Activated T-cell treated with anti-CD3 and anti-CD28 coated beads for 24 hours (primary cell): ENCODE results near the gene TNFSF10.
"Not testable (repeated sequence)": the region's sequence is repeated elsewhere in the genome, so short reads cannot be mapped to it uniquely, and the experiment has no call there.

ENCODE experiments used
- DNase-seq: peaks from one replicate; pipeline ENCODE4 v3.0.0-alpha.2; 2020; ENCODE audit warnings: low read depth

The TNFSF10 gene

DNA sequence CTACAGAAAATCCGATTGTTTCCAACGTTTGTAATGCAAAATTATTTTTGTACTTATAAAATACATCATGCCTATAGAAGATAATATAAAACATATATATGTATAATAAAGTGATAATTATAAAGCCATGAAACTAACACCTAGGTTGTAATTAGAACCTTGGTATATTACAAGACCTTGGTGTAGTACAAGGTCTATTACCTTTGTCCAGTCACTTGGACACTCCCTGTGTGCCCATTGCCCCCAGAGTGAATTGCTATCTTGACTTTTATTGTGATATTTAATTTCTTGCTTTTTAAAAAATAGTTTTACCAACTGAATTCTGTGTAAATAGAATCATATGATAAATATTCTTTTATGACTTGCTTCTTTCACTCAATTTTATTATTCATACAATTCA is 20.7 kb upstream of the TNFSF10 start:
- no peak for DNase-seq

DNA sequence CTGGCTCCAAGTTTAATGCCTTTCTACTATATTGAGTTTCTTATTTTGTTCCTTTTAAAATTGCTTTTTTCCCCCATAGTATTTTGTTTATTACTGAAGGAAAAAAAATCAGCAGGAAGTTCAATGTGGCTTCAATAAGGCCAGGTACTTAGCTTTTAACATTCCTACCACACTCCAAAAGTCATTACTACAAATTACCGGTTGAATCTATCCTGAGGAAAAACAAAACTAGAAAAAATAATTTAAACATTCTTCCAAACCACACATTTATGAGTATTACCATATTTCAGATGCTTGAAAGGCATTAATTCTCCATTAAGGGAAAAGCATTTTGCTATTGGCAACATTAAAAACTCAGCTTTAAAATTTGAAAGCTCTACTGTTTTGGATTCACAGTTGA is 20.2 kb upstream of the TNFSF10 start:
- DNase-seq = no peak

DNA sequence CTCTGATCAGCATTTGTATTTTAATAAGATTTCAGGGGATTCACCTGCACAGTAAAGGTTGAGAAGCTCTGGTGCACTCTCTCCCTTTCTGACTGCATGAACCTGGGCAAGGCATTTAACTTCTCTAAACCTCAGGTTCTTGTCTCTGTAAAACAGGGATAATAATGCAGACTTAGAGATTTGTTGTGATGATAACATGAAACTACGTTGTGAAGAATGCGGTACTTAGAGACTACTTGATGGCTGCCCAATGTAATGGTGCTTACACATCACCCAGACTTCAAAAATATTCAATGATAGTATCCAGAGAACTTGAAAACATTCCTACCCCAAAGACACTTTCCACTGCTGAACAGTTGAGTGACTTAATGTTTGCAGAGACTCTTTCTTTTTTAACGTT is 19.8 kb upstream of the TNFSF10 start:
- DNase-seq = no peak

DNA sequence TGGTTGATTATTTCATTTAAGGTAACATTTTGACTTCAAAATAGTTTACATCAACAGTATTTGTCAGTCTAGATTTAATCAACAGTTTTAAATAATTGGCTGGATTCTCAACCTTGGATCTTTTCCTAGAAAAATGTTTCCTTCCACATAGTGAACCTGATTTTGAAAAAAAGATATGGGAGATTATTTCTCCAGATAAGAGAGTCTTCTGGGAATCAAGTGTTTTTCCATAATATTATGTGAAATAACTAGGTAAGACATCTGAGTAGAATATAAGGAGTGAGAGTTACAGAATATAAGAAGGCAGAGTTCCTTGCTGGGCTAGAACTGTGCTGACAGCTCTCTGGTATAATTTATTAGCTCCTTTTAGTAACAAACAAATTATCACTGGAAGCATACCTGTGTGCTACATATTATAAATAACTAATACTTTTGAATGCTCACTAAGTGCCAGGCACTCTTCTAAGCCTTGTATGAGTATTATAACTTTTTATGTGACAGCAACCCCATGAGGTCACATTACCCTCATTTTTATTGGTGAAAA is 18.8 kb upstream of the TNFSF10 start:
- DNase-seq = no peak

DNA sequence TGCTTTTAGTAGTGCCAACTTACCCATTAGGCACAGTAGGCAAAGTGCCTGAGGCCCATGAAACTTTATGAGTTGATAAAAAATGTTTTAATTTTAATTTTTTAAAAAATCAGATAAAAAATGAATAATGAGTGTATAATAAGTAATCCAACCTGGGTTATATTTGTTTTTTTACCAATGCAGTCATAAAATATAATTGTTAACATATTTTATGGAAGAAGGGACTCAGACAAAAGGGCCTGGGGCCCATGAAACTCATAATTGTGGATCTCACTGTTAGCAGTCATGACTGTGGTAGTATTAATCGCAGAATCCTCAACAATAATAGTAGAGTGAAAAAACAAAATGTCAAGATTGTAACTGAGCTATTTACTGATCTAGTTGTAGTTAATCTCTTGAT is 16.8 kb upstream of the TNFSF10 start:
- no peak for DNase-seq

DNA sequence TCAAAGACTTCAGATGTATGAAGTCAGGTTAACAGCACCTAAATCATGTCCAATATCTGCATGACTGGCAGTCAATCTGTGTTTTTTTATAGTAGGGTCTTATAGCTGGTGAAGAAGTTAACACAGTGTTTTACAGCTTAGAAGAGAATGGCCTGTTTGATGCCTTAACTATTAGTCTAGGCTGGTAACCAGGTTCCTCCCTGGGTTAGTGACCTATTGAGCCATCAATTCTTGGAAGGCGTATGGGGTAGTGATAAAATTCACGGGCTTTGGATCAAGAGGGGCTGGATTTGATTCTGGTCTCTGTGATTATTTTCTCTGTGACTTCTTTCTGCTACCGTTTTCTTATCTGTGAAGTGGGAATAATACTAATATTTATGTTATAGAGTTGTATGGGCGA is 16.0 kb upstream of the TNFSF10 start:
- no peak for DNase-seq

DNA sequence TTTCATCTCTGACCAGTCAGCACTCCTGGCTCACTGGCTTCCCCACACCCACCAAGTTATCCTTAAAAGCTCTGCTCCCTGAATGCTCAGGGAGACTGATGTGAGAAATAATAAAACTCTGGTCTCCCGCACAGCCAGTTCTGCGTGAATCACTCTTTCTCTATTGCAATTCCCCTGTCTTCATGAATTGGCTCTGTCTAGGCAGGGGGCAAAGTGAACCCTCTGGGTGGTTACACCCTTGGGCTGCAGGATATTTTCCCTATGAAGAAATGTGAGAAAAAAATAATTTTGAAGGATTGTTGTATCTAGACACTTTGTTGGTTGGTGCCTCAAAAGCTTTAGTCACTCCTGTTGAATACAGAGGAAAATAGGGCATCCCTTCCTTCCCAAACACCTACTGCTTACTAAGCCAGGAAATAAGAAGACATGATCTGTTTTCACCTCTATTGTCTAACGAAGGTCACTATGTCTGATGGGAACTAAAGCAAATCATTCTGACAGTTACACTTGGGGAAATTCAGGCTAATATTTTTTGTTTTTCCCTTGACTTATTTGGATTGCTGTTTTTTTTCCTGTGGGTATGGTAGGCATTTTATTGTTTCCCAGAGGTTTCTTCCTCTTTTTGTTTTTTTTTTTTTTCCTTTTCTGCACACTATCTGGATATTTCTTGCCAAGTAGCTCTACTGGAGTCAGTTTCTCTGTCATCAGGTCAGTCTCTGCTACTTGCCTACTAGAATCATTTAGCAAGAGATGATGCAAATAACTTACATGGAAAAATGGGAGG is 15.3 kb upstream of the TNFSF10 start:
- DNase-seq = no peak

DNA sequence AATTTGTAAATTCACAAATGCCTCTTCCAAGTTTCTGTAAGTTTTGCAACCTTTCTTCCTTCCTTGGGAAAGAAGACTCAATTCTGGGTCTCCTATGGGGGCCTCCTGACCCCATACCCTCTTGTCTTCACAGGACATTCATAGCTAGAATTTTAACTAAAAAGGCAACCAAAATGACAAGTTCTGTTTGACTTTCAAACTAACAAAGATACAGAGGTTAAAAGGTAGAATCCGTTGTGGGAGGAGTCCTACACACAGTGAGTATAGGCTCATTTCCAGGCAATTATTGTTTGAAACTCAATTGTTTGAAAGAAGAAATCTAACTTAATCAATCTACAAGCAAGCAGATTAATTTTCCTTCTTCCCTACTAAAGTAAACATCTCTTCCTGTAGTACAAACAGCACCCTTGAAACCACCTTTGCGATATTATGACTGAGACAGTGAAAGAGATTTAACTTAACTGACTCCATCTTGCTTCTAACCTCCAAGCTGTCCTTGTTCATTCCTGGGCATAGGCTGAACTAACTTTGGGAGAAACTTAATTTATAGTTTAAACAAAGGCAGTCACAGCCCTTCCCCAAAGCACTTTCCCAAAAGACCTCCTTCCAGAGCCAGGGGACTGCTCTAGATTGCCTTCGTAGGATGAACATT is 14.4 kb upstream of the TNFSF10 start:
- DNase-seq = no peak

DNA sequence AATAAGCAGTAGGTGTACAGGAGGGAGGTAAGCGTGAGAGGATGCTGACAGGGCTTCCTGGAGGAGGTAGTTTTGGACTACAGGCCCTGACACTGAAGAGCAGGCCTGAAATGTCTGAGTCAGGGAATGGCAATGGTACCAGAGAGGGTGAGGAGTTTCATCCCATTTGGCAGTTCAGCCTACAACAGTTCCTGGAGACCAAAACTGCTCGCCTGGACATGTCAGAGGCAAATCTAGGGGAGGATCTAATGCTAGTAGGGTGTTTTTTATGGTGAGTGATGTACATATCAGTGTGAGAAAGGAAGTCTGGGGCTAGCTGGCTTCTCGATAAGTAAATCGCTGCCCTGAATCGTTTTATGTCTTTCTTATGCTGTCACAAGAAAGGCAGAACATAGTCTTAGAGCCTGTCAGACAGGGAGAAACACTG is 13.8 kb upstream of the TNFSF10 start:
- DNase-seq = no peak

DNA sequence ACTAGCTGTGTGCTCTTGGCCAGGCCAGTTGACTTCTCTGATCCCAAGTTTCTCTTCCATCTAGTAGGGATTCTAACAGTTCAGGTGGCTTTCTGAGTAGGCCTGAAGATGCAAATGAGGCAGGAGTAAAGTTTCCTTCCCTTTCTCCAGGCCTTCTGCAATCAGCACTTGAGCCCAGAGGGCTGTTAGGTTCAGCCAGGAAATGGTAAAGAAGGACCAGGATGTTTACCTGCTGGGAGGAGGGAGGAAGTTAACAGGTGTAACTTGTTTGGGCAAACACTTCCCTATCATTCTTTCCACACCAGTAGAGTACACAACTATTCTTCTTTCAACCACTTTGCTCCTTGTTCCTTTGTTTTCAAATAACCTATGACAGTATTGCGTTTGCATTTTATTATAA is 13.3 kb upstream of the TNFSF10 start:
- no peak for DNase-seq

DNA sequence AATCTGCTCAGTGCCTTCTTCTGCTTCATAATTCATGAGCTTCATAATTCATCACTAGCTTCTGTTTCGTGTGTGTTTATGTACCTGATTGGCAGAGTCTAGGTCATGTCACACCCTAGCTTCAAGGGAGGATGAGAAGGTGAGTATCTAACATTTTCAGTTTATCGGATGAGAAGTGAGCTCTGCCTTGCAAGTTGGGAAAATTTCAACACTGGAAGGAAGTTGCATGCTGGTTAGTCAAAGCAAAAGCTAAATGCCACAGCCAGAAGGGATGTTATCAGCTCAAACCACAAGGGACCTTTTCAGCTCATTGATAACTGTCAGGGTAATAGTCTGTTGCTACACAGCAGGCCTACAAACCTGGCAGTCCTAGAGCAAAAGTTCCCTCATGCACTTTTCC is 7.3 kb upstream of the TNFSF10 start:
- no peak for DNase-seq

DNA sequence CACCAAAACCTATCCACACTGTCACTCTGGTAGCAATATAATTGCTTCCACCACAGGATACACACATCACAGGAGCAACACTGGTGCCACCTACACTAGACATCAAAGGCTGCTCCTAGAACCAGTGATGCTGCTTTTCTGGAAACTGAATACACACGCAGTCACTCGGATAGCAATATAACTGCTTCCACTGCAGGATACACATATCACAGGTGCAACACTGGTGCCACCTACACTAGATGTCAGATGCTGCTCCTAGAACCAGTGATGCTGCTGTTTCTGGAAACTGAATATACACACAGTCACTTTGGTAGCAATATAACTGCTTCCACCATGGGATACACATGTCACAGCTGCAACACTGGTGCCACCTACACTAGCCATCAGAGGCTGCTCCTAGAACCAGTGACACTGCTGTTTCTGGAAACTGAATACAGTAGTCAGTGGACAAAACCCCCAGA is 6.9 kb upstream of the TNFSF10 start:
- no peak for DNase-seq

DNA sequence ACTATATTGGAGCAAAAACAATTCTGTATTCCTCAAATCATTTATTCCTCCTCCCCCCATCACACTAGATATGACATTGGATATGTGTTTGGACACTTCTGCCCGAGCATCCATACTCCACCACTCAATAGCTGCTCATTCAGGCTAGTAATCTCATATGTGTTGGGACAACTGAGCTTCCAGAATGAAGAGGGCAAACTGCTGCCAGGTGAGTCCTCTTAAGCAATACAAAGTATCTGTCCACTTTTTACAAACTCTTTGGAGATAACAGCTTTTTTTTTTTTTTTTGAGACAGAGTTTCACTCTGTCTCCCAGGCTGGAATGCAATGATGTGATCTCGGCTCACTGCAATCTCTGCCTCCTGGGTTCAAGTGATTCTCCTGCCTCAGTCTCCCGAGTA is 5.4 kb upstream of the TNFSF10 start:
- DNase-seq = no peak

DNA sequence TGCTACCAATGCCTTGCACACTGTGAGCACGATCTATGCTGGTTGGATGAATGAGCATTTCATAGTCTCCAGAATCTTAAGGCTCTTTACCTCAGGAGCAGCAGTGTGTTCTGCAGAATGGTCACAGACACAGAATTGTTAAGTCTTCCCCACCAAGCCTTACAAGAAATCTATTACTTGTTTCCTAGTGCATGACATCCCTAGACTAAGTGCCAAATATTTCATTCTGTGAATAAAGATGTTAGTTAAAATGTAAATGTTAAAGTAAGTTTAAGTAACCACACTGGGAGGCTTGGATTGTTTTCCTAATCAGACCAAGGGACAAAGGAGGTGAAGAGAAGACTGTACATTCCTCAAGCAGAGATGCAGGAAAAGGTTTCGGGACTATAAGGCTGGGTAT is 4.1 kb upstream of the TNFSF10 start:
- DNase-seq = no peak

DNA sequence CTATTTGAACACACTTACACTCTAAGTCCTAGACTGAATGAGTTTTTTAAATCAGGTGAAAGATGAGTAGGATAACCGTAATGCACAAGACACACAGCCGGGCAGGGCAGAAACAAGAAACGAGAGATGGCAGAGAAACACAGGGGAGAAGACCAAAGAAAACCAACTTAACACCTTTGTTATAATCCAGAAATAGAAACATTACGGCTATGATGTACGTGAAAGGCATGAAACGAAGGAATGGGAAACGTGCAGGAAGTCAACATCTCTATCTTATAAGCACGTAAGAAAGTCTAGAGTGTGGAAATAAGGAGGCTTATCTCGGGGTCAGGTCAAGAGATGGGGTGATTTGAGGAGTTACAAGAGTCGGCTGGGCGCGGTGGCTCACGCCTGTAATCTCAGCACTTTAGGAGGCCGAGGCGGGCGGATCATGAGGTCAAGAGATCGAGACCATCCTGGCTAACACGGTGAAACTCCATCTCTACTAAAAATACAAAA is 1.9 kb upstream of the TNFSF10 start:
- no peak for DNase-seq

DNA sequence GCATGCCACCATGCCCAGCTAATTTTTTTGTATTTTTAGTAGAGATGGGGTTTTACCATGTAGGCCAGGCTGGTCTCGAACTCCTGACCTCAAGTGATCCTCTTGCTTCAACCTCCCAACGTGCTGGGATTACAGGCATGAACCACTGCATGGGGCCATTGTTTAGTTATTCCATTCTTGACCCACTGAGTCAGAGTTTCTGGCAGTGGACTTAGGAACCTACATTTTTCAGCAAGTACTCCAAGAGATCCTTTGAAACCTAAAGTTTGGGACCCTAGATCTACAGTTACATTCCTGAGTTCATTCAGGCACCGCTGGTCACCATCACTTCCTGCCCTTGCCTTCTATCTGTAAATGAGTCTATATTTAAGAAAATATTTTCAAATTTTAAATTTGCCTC is 1.4 kb upstream of the TNFSF10 start:
- no peak for DNase-seq

DNA sequence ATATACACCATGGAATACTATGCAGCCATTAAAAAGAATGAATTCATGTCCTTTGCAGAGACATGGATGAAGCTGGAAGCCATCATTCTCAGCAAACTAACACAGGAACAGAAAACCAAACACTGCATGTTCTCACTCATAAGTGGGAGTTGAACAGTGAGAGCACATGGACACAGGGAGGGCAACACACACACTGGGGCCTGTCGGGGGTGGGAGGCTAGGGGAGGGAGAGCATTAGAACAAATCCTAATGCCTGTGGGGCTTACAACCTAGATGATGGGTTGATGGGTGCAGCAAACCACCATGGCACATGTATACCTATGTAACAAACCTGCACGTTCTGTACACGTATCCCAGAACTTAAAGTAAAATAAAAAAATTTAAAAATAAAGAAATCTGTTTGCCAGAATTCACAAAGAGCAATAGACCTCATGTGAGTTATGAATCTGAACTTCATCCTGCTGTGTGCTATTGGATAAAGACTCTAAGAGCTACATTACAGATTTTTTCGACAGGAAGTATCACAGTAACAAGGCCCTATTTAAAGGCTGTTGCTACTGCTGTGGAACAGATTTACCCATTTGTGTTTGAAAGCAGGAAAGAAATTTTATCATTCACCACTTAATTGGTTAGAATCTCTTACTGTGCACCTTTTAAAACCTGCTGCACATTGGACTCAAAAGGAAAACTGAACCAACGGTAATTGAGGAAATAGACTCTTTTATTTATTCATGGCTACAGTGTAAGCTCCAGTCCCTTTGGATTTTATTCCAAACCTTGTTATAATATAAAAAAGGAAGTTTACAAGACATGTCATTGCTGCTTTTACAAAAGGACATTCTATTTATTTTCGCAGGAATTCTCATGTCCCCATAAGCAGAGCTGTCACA is 1.1 kb downstream of the TNFSF10 start:
- not testable (repeated sequence) for DNase-seq

DNA sequence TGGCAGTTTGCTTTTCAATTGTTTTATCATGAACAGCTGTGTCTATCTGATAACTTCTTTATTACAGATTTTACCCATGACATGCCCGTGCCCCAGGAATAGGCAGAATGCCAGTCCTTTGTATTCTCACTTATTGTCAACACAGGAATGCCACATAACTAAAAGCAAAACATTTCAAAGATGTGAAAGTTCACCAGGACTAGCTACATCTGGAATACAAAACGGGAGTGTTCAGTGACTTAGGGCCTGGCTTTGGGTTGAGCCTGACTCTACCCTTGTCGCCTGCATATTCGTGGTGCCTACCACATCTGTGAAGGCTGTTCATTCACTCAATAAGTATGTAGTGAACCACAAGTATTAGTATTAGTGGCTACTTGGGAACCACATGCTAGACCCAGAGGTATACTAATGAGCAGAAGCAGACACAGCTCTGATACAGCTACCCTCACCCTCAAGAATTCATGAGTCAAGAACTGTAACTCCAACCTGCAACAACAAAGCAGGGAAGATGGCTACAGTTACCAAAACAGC is 2.9 kb downstream of the TNFSF10 start:
- no peak for DNase-seq

DNA sequence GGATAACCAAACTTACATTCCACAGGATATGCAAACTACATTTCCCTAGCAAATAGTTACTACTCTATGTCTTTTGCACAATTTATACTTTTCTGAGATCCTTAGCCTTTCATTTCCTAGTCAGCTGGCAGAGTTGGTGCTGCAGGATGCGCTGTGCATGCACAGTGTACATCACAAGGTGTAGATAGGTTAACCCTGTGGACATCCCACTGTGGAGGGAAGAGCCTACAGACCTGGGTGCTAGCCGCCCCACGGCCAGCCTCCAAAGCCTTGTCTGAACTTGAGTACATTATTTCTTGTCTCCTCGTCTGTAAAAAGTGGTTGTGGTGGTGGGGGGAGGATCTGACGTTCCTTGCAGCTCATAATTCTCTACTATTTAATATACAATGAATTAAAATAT is 3.5 kb downstream of the TNFSF10 start:
- no peak for DNase-seq

DNA sequence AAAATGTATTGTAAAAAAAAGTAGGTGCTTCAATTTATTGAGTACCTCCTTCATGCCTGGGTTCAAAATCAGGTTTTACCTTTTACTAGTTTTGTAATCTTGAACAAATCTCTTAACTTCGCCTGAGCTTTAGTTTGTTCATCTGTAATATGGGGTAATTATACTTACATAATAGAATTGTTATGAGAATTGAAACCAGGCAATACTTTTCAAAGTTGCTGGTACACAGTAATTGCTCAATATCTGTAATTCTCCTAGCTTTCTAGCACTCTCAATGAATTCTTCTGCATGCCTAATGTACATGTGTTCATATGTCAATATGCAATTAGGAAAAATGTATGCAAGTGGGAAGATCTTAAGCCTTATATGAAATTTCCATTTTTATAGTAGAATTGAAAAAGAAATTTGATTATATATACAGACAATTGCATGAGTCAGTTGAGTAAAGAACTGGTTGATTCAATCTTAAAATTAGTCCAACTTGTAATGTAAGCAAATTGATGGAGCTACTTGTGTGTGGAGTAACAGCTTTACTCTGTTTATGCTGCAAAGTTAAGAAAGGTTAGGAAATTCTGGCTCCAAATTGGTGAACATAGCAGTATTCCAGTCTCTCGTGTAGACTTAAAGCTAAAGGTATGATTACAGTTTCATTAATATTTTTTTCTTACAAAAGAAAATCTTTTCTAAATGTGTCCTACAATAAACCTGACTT is 4.1 kb downstream of the TNFSF10 start:
- no peak for DNase-seq

DNA sequence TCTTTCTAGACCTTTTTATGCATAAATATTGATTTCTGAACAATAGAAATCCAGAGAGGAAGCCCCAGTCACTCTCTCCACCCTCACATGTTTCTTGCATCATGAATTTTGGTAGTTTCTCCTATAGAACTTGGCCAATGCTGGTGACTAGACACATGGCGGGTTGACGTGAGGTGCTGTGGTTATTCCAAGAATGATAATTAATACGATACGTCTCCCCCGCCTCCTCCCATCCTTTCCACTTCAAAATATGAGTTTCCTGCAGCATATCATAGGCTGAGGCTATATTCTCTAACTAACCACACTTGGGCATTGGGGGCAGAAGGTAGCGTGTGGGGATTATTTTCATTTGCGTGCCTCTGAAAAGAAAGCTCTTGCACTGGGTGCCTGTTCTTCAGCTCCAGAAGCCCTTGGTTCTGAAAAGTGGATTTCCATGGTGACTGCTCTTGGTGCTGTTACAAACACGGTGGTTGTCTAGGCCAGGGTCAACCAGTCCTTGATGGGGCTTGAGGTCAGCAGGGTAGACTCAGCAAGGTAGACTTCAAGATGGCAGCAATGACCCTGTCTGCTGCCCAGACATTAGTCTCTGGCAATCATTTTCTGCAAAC is 5.3 kb downstream of the TNFSF10 start:
- peak; percentile 56 for DNase-seq
